Testis (tissue), 3 donors: Measurements from ENCODE around the gene MPRIP. TPM values are rescaled to one million over a fixed set of nuclear protein-coding genes. Genes with fewer than 3 reads are reported as not detected.

ENCODE experiments used
- DNase-seq: peaks from one replicate; pipeline ENCODE4 v3.0.0-alpha.2; 2019
- H3K27ac ChIP-seq, 2 donors: fragments of 200-600 bp; sonication (generic); one replicate each; pipeline ENCODE4 v1.5.1; 2019
- H3K27me3 ChIP-seq: fragments of 200-600 bp; sonication (generic); one replicate; pipeline ENCODE4 v1.5.1; 2019
- H3K36me3 ChIP-seq: fragments of 200-600 bp; sonication (generic); one replicate; pipeline ENCODE4 v1.5.1; 2017; ENCODE audit warnings: low read depth; ENCODE audit errors: missing control alignments
- H3K4me1 ChIP-seq: fragments of 200-600 bp; sonication (generic); one replicate; pipeline ENCODE4 v1.5.1; 2019
- H3K4me3 ChIP-seq, 2 donors: fragments of 200-600 bp; sonication (generic); one replicate each; pipeline ENCODE4 v1.5.1; 2017 to 2019
- H3K9me3 ChIP-seq: fragments of 200-600 bp; sonication (generic); one replicate; pipeline ENCODE4 v1.5.1; 2017
- POLR2A ChIP-seq: fragments of 450-650 bp; IDR thresholded peaks from one replicate; pipeline ENCODE4 v1.6.1; 2017; ENCODE audit warnings: antibody characterized with exemption, mild to moderate bottlenecking, moderate library complexity
- WGBS, 2 donors: methylation state at CpG; one replicate each; pipeline ENCODE4 v1.1.5; 2018; 5-methylcytosine and 5-hydroxymethylcytosine counted together
- intact Hi-C: fragments of 100-400 bp; cut with DNase I; formaldehyde crosslinking; loops from one replicate; pipeline ENCODE4 v1.15.1; 2023; ENCODE audit warnings: low total_unique reads
- polyA plus RNA-seq: library from polyadenylated mRNA; stranded (reverse); fragments of 350-450 nt; fragmentation: Illumina TruSeq; extraction: RNeasy Lipid Tissue Mini Kit (QIAGEN cat#74804); gene quantifications from one replicate; pipeline ENCODE4 v1.2.3, GENCODE V29; 2014; ENCODE audit warnings: low read depth, low replicate concordance; ENCODE audit not compliant: insufficient read depth
- total RNA-seq, 2 donors: library from RNA; depleted of rRNA; stranded (reverse); fragments of >200 nt; gene quantifications; one replicate each; pipeline ENCODE4 v1.2.3, GENCODE V29; 2016
- TF ChIP-seq, protein P1 (sequence below), 3 experiments: fragments of 450-650 bp in 2 of 3; fragments of 200-600 bp in 1 of 3; sonication (generic) in 1 of 3; IDR thresholded peaks; one replicate each; pipeline ENCODE4 v1.5.1; 2016 to 2019; ENCODE audit warnings: antibody characterized with exemption in 3 of 3, mild to moderate bottlenecking in 2 of 3, moderate library complexity in 1 of 3

MPRIP gene
- total and polyA plus RNA-seq, 3 donors from 2014 or later = 191 to 337 (median 304) TPM

DNA sequence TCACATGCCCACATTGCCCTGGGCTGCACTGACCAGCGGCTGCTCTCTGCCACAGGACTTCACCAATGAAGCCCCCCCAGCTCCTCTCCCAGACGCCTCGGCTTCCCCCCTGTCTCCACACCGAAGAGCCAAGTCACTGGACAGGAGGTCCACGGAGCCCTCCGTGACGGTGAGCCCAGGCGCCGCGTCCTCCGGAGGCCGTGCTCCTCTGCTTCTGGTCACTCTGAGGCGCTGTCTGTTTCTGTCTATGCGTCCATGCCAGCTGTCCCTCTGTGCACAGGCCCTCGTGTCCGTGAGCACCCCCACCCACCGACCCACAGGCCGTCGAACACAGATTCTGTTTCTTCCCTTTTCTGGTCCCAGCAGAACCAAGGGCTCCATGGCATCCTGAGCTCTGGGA lies 101.2 kb downstream of the MPRIP start:
- no peak for TF ChIP-seq POLR2A
- TF ChIP-seq, protein P1, sequence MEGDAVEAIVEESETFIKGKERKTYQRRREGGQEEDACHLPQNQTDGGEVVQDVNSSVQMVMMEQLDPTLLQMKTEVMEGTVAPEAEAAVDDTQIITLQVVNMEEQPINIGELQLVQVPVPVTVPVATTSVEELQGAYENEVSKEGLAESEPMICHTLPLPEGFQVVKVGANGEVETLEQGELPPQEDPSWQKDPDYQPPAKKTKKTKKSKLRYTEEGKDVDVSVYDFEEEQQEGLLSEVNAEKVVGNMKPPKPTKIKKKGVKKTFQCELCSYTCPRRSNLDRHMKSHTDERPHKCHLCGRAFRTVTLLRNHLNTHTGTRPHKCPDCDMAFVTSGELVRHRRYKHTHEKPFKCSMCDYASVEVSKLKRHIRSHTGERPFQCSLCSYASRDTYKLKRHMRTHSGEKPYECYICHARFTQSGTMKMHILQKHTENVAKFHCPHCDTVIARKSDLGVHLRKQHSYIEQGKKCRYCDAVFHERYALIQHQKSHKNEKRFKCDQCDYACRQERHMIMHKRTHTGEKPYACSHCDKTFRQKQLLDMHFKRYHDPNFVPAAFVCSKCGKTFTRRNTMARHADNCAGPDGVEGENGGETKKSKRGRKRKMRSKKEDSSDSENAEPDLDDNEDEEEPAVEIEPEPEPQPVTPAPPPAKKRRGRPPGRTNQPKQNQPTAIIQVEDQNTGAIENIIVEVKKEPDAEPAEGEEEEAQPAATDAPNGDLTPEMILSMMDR (IDR thresholded peaks at IDR 0.05) = no peak
- H3K9me3 ChIP-seq = no peaks in the 10 kb centered on the region
- 90 to 93% methylated on average over 19 of the region's 19 CpGs for WGBS, 2 donors
- DNase-seq = no peak
- no peaks in the 10 kb centered on the region for H3K36me3 ChIP-seq
- H3K27me3 ChIP-seq = no peaks in the 10 kb centered on the region
- no peak overlapping the region for H3K27ac ChIP-seq
- intact Hi-C loops = no loop called here
- H3K4me3 ChIP-seq = no peak overlapping the region
- H3K4me1 ChIP-seq = peaks cover 36% of the 10 kb centered on the region

DNA sequence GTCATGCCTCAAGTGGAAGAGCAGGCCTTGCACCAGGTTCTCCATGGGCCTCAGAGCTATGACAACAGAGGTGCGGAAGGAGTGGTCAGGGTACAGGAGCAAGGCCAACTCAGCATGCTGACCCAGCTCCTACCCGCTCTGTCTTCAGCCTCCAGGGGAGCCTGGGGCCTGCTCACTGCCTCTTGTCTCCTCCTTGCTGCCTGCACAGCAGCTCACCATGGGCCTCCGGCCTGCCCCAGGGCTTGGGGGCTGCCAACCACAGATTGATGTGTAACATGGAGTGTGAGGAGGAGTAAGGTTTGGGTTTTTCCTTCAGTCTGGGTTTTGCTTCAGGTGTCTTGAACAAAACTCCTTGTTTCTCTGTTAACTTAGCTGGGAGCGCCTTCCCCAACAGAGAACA lies 101.8 kb downstream of the MPRIP start:
- Histone ChIP-seq H3K36me3 (no peaks in the 10 kb centered on the region), H3K27ac (no peak overlapping the region), H3K27me3 (no peaks in the 10 kb centered on the region), H3K4me1 (peaks cover 36% of the 10 kb centered on the region), H3K9me3 (no peaks in the 10 kb centered on the region), H3K4me3 (no peak overlapping the region)
- intact Hi-C loops = no loop called here
- WGBS, 2 donors = 91 to 94% methylated on average over 3 to 4 of the region's 4 CpGs
- DNase-seq = no peak
- no peak for TF ChIP-seq POLR2A
- TF ChIP-seq, protein P1 (IDR thresholded peaks at IDR 0.05) = no peak

DNA sequence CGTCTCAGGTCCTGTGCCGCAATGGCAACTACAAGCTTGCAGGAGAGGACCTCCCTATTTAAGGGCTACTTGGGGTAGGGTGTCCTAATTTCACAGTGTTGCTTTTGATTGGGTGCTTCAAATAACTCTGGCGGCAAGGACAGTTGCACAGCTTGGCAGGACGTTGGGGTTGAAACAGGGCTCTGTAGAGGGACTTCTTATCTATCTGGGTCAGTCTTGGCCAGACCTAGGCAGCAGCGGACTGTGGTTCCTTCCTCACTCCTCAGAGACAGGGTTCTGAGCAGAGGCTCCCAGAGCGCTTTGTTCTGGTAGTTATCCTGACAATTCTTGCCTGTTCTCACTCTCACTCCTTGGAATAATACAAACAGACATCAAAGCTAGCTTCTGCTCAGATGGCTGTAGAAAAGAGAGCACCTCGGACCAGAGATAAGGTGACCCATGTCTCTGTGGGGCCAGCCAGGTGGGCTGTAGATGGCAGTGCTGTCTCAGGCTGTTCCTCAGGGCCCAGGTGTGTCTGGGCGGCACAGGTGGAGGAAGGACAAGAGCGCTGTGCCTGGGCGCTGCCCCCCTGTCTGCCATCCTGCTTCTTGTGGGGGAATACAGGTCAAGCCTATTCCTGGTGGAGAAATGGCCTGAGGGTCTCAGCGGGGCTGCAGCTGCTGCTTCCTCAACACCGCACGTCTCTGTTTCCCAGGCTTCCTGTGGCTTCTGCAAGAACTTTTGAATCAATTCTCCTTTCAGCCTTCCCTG lies 102.8 kb downstream of the MPRIP start:
- Histone ChIP-seq H3K27ac (peak overlapping the region in 1 of 2 donors; percentile 59), H3K4me1 (peaks cover 36% of the 10 kb centered on the region), H3K36me3 (no peaks in the 10 kb centered on the region), H3K4me3 (no peak overlapping the region), H3K9me3 (no peaks in the 10 kb centered on the region), H3K27me3 (no peaks in the 10 kb centered on the region)
- no peak for TF ChIP-seq POLR2A
- 53 to 77% methylated on average over 13 of the region's 13 CpGs for WGBS, 2 donors
- intact Hi-C loops = no loop called here
- DNase-seq = peak; percentile 80

DNA sequence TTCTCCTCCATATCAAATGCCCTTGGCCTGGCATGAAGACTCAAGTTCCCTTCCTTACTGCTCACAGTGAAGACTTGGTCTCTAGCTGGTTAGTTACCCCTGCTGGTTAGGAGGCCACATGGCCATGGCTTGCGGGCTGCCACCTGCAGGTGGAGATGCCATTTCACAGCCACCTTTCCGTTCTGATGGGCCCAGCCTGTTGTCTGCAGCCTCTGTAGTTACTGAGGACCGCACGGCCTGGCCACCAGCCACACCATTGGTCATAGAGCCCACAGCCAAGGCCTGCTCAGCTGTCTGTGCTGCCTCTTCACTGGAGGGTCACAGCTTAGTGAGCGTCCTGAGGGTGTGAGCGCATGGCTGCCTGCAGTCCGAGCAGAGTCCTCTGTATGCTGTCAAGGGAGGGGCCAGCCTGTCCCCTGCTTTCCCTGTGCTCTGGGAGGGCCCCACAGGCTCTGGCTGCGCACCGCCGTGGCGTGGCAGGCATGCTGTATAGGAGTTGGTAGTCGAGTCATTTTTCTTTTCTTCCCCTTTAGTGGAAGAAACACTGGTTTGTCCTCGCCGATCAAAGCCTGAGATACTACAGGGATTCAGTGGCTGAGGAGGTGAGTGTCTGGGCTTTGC lies 104.6 kb downstream of the MPRIP start:
- Histone ChIP-seq H3K36me3 (no peaks in the 10 kb centered on the region), H3K4me3 (no peak overlapping the region), H3K4me1 (peaks cover 30% of the 10 kb centered on the region), H3K27me3 (no peaks in the 10 kb centered on the region), H3K27ac (peak overlapping the region in 1 of 2 donors; percentile 30), H3K9me3 (no peaks in the 10 kb centered on the region)
- WGBS, 2 donors = 83 to 85% methylated on average over 9 to 14 of the region's 14 CpGs
- no peak for DNase-seq
- intact Hi-C loops = no loop called here
- TF ChIP-seq, protein P1 (IDR thresholded peaks at IDR 0.05) = peak in 1 of 3 experiments; percentile 12
- no peak for TF ChIP-seq POLR2A

DNA sequence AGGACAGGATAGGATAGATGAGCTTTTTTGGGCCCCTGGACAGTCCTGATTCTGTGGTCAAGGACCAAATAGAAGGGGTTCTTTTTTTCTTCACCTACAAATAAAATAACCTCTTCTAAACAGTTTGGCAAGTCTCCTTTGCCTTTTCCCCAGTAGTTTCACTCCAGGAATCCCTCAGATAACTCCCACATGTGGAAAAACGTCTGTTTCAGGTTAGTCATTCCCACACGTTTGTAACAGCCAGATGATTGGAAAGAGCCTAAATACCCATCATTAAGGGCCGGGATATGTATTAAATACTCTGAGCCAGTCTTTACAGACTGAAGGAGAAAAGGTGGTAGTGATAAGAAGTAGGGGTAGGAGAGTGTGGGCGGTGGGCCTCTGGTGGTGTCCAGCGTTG lies 105.6 kb downstream of the MPRIP start:
- Histone ChIP-seq H3K9me3 (no peaks in the 10 kb centered on the region), H3K27me3 (no peaks in the 10 kb centered on the region), H3K4me3 (no peak overlapping the region), H3K4me1 (peaks cover 30% of the 10 kb centered on the region), H3K36me3 (no peaks in the 10 kb centered on the region), H3K27ac (no peak overlapping the region)
- DNase-seq = no peak
- intact Hi-C loops = no loop called here
- TF ChIP-seq POLR2A = no peak
- TF ChIP-seq, protein P1 (IDR thresholded peaks at IDR 0.05) = no peak
- WGBS, 2 donors = 76% methylated on average over 5 of the region's 5 CpGs
